PC-3 (cell line): ENCODE results near the gene CKMT1B.
"Not testable (repeated sequence)": the region's sequence is repeated elsewhere in the genome, so short reads cannot be mapped to it uniquely, and the experiment has no call there.

ENCODE experiments used
- EZH2 ChIP-seq: fragments of 300-600 bp; sonication (generic); IDR thresholded peaks from one replicate; pipeline ENCODE4 v1.6.1; 2017; ENCODE audit warnings: antibody characterized with exemption, mild to moderate bottlenecking, low read length; ENCODE audit not compliant: unreplicated experiment
- EZH2phosphoT487 ChIP-seq: fragments of 300-600 bp; sonication (generic); IDR thresholded peaks from 2 replicates; pipeline ENCODE4 v1.6.1; 2018; ENCODE audit warnings: mild to moderate bottlenecking, antibody characterized with exemption, low read length, borderline replicate concordance
- TF ChIP-seq, protein P1 (sequence below): fragments of 300-600 bp; sonication (generic); conservative IDR thresholded peaks from 2 replicates; pipeline ENCODE4 v1.5.1; 2017; ENCODE audit warnings: antibody characterized with exemption, low read depth, mild to moderate bottlenecking, low read length

DNA sequence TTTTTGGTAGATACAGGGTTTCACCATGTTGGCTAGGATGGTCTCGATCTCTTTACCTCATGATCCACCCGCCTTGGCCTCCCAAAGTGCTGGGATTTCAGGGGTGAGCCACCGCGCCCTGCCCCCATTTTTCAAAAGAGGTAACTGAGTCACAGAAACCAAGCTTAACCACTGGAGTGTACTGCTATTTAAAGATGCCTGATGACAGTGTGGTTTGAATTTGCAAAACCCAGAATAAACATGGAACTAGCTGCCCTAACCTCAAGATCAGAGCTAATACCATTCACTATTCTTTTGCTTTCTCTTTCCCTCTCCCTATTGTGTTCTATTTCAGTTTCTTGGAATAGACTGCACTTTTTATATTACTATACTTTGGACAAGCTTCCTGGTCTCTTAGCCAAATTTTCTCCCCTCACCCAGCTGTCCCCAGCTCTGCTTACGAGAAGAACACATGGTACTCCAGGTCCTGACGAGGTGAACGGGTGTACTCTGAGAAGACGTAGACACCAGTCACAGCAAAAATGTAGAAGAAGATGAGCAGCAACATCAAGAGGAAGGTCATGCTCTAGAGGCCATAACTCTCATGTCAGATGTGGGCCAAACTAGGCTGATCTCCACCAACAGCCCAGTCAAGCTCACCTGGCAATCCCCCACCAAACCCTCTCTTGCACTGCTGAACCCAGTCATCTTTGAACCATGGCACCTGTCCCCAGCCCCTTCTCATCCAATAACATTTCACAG lies 44.8 kb downstream of the CKMT1B start:
- TF ChIP-seq, protein P1, sequence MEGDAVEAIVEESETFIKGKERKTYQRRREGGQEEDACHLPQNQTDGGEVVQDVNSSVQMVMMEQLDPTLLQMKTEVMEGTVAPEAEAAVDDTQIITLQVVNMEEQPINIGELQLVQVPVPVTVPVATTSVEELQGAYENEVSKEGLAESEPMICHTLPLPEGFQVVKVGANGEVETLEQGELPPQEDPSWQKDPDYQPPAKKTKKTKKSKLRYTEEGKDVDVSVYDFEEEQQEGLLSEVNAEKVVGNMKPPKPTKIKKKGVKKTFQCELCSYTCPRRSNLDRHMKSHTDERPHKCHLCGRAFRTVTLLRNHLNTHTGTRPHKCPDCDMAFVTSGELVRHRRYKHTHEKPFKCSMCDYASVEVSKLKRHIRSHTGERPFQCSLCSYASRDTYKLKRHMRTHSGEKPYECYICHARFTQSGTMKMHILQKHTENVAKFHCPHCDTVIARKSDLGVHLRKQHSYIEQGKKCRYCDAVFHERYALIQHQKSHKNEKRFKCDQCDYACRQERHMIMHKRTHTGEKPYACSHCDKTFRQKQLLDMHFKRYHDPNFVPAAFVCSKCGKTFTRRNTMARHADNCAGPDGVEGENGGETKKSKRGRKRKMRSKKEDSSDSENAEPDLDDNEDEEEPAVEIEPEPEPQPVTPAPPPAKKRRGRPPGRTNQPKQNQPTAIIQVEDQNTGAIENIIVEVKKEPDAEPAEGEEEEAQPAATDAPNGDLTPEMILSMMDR, result not testable (repeated sequence)
- TF ChIP-seq EZH2, EZH2phosphoT487: not testable (repeated sequence)
